ENCODE data around the gene MAGI3.

Gene MAGI3

GRCh38 chr1:113543110-113543509, 152.8 kb downstream of the MAGI3 start:
- no peak for DNase-seq (ENCODE audit: low read depth)
- no peak for TF ChIP-seq CTCF (conservative IDR thresholded peaks at IDR 0.05; ENCODE audit: low read depth, low read length)

DNA sequence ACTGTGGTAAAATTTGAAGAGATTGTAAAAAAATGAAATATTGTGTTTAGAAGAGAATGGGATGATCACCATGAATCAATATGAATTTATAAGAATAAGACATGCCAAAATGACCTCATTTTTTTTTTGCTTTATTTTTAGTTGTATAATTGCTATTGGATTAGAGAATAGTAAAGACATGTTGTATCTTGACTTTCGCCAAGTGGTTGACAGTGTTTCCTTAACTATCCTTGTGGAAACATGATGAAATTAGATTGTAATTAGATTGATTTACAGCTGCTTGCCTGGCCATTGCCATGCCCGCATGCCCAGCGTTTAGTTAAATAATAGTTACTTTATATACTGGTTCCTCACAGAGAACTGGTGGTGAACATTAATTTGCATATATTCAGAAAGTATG, 154.9 kb downstream of the MAGI3 start:
- H3K4me3 ChIP-seq (ENCODE audit: low read depth, low read length) = no peak overlapping the region
- TF ChIP-seq CTCF (conservative IDR thresholded peaks at IDR 0.05; ENCODE audit: low read depth, low read length) = no peak
- DNase-seq (ENCODE audit: low read depth) = no peak

More at GRCh38 chr1:113543110-113543509, 152.8 kb downstream of the MAGI3 start:
- no peak overlapping the region for H3K4me3 ChIP-seq (ENCODE audit: low read depth, low read length)

DNA sequence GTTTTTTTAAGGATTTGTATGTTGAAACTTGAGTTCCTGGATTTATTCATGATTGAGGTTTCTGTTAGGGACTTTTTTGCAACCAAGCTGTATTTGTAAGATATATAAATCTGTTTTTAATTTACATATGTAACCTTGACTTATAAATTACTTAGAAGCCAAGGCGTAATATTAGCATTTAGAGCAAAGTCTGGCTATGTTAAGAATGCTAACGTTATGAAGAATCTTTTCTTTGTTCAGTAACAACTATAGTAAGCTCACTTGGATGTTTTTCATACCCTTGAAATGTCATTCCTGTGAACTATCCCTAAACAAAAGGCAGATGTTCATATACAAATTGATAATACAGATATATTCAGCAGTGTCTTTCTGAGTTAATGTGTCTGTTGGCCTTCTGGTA, 155.3 kb downstream of the MAGI3 start:
- H3K4me3 ChIP-seq (ENCODE audit: low read depth, low read length) = no peak overlapping the region

GRCh38 chr1:113551728-113552127, 161.4 kb downstream of the MAGI3 start:
- H3K4me3 ChIP-seq (ENCODE audit: low read depth, low read length) = no peak overlapping the region
- DNase-seq (ENCODE audit: low read depth) = no peak
- no peak for TF ChIP-seq CTCF (conservative IDR thresholded peaks at IDR 0.05; ENCODE audit: low read depth, low read length)

More for the DNA sequence above, 155.3 kb downstream of the MAGI3 start:
- no peak for TF ChIP-seq CTCF (conservative IDR thresholded peaks at IDR 0.05; ENCODE audit: low read depth, low read length)
- DNase-seq (ENCODE audit: low read depth) = no peak

GRCh38 chr1:113552244-113552643, 161.9 kb downstream of the MAGI3 start:
- no peak for TF ChIP-seq CTCF (conservative IDR thresholded peaks at IDR 0.05; ENCODE audit: low read depth, low read length)
- peak; percentile 45 for DNase-seq (ENCODE audit: low read depth)

GRCh38 chr1:113557187-113557586, 166.9 kb downstream of the MAGI3 start:
- no peak overlapping the region for H3K4me3 ChIP-seq (ENCODE audit: low read depth, low read length)
- no peak for DNase-seq (ENCODE audit: low read depth)
- TF ChIP-seq CTCF (conservative IDR thresholded peaks at IDR 0.05; ENCODE audit: low read depth, low read length) = no peak

More at GRCh38 chr1:113552244-113552643, 161.9 kb downstream of the MAGI3 start:
- no peak overlapping the region for H3K4me3 ChIP-seq (ENCODE audit: low read depth, low read length)

DNA sequence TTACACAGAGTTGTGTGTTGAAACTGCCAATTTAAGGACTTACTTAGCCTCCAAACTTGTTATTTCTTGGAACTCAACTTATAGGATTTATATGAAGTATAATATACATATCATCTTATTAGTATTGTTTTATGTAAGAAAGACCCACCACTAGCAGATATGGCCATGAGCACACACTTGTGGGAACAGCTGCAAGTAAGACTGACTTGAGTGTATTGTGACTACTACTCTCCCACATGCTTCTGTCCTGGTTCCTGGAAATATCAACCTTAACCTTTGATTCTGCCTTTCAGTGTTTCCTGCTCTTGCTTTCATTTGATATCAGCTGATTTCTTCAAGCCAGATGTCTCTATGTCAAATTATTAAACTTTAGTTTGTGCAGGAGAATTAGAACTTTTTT, 175.3 kb downstream of the MAGI3 start:
- no peak for DNase-seq (ENCODE audit: low read depth)
- no peak for TF ChIP-seq CTCF (conservative IDR thresholded peaks at IDR 0.05; ENCODE audit: low read depth, low read length)
- H3K4me3 ChIP-seq (ENCODE audit: low read depth, low read length) = no peak overlapping the region
